GM18526 (cell line): Measurements from ENCODE around the gene OSR1.

Experiments
- POLR2A ChIP-seq: IDR thresholded peaks from 3 replicates; pipeline ENCODE4 v1.6.1; 2011; ENCODE audit not compliant: insufficient read length; ENCODE audit errors: extremely low read depth

Gene OSR1

DNA sequence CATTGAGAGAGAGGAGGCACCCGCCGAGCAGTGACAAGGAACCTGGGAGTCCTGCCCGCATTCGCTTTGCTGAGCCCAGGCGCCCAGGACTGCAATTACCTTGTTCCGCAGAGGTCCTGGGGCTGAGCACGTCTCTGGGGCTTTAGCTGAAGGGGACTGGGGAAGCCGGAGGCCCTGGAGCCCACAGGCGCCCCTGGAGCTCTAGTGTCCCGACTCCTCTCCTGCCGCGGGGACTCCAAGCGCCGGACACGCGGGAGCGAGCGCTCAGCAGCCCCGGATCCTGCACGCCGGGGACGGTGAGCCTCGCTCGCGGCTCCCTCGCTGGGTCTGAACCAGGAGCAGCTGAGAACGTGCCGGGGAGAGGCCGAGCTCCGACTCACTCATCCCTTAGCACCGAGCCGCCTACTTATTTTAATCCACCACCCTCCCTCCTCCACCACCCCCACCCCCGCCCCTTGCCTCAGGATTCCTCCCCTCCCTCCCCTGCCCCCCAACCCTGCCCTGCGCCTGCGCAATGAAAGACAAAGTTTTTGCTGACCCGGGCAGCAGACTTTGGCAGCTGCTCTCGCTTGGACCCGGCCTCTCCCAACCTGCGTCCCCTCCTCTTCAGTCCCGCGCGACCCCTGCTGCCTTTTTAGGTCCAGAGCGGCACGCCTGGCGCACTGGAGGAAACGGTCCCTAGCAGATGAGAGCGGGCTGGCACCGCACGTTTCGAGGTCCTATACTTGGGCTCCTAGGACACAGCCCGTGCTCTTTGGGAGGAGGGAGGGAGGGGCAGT is at the start of gene OSR1:
Gene OSR1 (minus strand): TSS at position 382 of the 779 bp plus-strand sequence. CDS start 4,818 bp downstream, outside the sequence.
- no peak for TF ChIP-seq POLR2A

DNA sequence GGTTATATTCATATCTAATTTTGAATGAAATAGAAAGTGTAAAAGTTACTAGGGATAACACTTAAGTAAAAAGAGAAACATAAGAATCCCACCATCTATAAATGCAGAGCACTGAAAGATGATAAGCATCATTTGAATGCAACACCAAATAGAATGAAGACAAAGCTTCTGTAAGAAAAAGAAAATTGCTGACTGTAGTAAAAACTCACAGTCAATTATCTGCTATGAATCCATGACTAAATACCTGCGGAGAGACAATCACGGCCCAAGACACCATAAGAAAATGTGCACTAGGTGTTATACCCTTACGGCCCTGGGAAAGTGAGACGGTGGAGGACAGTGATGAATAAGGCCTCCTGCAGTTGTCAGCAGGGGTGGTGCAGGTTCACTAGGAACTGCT is 45.4 kb upstream of the OSR1 start:
- TF ChIP-seq POLR2A = no peak

DNA sequence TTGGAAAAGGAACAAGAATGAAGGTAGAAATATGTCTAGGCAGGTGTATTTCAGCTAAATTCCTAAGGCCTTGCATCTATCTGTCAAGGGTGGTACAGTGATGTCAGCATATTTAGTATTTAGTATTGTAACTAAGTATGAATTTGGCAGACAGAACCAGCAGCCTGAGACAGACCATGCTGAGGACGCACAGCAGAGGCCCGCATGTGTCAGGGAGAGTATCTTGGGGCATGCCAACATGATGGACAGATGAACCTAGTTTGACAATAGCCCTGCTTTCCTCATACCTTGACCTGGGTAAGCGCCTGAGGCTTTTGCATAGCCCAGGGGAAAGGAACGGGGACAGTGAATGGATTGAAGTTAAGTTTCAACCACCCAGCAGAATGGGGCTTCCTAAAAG is 33.8 kb upstream of the OSR1 start:
- no peak for TF ChIP-seq POLR2A

DNA sequence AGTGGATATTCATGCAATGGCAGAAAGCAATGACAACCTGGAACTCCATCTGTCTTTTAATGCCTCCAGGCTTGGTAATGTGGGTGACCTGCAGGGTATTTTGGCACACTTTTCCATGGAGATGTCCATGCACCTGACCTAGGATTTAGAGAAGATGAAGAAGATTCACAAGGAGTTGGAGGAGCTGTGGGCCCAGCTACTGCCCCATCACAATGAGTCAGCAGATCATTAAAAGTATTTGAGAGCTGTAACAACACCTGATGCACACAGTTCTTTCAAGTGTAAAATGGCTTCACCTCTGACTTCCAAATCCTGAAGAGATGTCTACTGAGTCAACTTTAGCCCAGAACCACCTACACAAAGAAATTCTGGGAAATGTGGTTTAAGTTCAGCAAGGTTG is 22.1 kb upstream of the OSR1 start:
- TF ChIP-seq POLR2A = no peak

DNA sequence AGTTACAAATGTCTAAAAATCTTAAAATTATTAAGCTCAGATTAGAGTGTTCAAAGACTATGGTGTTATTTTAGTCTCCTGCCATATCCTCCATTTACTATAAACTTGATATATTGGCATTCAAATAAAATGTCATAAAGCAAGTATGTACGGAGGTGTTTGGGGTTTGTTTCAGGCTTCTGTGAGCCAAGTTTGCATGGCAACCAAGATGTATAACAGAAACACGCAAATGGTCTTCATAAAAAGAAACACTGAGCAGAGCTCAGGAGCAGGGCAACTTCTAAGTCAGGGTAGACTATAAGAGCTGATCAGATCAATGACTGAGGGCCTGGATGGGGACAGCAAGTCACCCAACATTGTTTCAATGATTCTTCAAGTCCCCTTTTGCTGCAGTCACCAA is 20.5 kb upstream of the OSR1 start:
- no peak for TF ChIP-seq POLR2A

DNA sequence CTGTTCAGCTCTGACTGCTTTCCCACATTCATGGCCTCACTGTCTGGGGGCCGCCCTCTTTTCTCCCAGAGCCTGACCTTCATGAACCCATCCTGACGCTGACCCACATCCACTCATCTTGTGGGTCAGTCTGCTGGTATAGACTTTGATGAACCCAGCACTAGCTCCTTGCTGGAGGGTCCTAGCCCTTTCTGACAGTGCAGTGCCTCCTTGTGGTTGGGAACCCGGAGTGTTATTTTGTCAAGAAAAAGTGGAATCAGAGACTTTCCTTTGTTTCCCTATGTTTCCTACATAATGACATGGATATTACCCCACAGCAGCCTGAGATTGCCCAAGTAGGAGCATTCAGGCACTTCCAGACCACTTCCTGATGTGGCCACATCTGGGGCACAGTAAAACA is 19.3 kb upstream of the OSR1 start:
- TF ChIP-seq POLR2A = no peak

DNA sequence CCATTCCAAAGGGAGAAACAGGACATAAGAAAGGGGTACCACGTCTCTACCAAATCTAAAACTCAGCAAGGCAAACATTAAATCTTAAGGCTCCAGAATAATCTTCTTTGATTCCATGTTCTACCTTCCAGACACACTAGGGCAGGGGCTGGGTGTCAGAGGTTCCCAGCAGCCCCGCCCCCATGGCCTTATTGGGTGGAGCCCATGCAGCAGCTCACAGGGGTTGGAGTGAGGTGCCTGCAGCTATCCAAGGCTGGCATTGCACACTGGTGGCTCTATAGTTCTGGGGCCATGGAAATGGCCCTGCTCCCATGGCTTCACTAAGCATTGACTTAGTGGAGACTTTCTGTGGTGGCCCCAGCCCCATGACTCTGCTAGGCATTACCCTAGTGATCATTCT is 14.9 kb upstream of the OSR1 start:
- TF ChIP-seq POLR2A = no peak

DNA sequence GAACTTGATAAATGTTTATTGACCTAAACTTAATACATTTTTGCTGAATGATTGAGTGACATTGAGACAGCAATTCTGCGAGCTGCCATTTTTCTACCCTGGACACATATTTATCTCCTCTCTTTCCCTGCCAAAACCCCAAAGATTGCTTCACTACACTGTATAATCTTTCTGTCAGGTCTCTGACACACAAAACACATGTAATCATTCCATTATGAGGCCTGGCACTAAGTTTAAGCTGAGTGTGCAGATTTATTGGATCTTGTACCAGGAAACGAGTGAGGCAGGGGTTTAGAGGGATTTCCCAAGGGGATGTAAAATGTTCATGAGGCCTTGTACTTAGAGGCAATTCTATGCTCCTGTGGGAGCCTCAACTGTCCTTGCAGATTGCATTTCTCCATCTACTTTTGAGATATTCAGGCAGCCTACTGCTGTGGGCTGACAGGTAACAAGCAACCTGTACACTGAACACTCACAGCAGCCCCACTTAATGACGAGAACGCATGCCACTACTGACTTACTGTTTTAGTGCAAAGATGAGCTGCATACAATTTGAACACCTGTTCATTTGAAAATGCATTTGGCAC is 13.7 kb upstream of the OSR1 start:
- no peak for TF ChIP-seq POLR2A

DNA sequence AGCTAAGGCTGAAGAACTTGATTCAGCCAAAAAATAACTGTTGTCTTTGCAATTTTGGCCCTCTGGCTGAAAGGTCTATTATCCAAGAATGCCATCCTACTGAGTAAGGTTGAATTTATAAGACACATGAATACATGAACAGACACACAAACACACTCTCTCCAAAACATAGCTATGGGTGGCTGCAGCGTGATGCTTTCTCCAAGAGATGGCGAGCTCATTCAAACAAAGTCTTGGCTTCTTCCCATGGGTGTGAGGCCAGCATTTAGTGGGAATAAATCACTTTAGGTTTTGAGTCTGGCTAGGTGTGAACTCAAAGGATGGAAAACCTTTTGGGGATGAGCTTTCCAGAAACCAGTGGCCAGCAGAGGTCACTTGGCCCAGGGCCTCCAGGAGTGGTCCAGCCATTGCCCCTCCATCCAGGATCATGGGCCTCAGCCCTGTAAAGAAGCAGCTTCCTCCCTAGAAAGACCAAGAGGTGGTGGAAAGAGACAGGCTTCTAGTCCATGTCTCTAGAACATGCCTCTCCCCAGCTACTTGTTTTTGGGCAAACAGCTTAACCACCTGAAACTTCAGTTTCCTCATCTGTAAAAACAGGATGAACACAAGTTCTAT is 11.0 kb upstream of the OSR1 start:
- TF ChIP-seq POLR2A = no peak

DNA sequence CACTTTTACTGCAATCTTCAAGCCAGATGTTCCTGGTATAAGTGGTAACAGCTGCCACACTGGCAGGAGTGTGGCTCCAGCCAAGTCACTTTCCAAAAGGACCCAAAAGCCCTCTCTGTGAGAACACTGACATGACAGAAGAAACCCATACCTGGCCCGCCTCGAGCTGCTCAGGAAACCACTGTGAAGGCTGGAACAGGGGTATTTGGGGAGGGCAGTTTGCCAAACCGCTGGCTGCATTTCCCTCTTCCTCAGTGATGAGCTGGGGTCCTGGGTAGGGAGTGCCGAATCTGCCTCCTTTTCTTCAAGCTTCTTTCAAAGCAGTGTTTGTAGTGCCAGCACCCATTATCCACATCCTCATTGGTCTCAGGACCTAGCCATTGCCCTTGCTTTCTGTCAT is 10.3 kb upstream of the OSR1 start:
- TF ChIP-seq POLR2A = no peak

DNA sequence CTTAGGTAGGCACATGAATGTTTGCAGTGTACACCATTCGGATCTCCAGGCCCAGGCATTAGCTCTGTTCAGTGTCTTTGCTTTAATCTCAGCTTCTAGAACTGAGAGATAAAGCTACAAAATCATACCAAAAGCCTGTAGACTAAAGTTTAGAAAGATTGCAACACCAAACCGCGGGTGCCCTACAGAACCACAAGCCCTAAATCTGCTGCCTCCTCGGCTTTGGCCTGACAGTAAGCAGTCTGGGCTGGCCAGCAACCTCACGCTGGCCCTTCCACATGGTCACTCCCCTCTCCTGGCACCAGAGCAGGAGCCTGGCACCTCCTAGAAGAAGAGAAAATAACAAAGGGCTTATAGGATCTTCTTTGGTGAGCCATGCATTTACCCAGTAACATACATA is 8.9 kb upstream of the OSR1 start:
- TF ChIP-seq POLR2A = no peak

DNA sequence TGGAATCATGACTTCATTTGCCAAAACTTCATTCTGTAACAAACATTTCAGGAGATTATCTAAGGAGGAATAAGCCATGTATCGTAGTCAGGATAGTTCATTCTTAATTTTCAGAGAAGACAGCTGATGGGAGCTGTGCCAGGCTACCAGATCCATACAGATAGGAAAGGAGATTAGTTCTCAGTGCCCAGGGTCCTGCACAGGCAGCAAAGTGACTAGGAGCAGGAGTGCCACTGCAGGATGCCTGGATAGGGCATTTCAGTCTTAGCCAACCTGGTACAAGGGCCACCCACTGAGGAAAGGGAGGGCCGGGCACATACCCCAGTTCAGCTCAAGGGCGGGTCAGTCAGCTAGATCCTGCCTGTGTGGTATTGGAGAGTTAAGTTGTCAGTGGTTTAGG is 6.7 kb upstream of the OSR1 start:
- no peak for TF ChIP-seq POLR2A

DNA sequence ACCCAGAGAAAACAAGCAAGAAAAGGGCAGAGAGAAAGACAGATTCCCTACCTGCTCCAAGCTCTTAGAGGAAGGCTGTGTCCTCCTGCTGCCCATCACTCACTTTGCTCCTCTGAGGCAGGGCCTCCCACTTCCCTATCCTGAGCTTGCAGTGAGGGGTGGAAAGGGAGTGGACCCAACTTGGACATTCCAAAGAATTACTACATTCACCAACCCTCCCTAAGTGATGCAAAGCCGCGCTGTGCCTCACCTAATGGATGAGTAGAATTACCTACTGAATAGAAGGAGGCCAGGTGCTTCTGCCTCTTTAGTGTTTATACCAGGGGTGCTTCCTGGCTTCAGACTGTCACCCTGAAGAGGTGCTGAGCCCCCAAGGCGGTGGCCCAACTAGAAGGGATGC is 5.6 kb upstream of the OSR1 start:
- TF ChIP-seq POLR2A = no peak

DNA sequence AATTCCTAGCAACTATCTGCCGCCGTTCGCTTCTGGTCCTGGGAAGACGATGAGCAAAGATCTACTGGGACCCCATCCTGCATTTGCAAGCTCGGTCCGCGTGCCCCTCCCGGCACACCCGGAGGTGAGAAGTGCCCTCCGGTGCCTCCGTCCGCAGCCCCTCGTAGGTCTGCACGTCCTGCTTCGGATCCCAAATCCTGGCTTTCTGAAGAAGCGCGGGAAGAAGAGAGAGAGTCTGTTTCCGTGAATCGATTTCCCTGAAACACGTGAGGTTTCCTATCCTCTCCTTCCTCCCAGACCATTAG is 5.0 kb upstream of the OSR1 start:
- TF ChIP-seq POLR2A = no peak

DNA sequence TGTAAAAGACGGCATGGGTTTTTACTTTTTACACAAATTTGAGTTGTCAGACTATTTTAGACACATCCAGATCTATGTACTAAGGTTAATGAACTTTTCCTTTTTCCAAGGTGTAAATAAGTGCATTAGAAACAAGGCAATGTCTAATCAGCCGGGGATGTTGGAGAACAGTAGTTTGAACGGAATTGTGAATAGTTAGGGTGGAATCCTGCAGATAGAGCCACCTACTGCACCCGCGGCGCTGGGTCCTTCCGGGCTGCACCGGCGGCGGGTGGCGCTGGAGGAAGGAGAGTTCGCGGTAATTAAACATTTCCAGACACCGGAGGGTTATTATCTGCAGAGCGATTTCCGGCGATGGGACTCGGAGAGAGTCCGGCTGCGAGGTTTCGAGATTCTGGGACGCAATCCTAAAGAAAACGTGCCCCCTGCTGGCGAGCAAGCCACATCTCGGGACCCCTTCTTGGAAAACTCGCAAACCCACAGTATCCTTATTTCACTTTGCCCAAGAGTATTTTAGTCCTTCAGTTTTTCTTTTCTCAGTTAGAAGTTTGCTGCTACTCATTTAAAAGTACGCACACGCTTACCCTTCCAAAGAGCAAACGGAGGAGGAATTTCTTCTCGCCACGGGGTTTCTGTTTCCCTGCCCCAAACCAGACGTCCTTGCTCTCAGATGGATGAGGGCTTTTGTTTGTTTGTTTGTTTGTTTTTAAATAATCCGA is 4.5 kb upstream of the OSR1 start:
- TF ChIP-seq POLR2A = no peak
